Fibroblast of peridontal ligament (primary cell): ENCODE results near the gene LONP2.
"Not testable (repeated sequence)": the region's sequence is repeated elsewhere in the genome, so short reads cannot be mapped to it uniquely, and the experiment has no call there.

Experiments used
- DNase-seq: peaks from one replicate; pipeline ENCODE4 v3.0.0-alpha.2; 2010; ENCODE audit errors: extremely low read depth

Gene LONP2

GRCh38 chr16:48236286-48236685 is 7.8 kb upstream of the LONP2 start:
- DNase-seq = no peak

DNA sequence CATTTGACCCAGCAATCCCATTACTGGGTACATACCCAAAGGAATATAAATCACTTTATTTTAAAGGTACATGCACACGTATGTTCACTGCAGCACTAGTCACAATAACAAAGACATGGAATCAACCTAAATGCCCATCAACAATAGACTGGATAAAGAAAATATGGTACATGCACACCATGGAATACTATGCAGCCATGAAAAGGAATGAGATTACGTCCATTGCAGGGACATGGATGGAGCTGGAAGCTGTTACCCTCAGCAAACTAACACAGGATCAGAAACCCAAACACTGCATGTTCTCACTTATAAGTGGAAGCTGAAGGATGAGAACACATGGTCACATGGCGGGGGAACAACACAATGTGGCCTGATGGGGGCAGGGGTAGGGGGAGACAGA is 4.0 kb upstream of the LONP2 start:
- not testable (repeated sequence) for DNase-seq

GRCh38 chr16:48244863-48245195 is 729 bp downstream of the LONP2 start:
- peak; percentile 18 for DNase-seq

GRCh38 chr16:48246066-48246465 is 2.0 kb downstream of the LONP2 start:
- DNase-seq = peak; percentile 72

- DNase-seq = no peak
These were observed 3.2 kb downstream of the LONP2 start, which contains the start of gene ABCC11 for GRCh38 chr16:48247311-48247710. Gene ABCC11, minus strand, starts transcription at chr16:48247539. Its CDS starts 15,618 bp downstream, at chr16:48231921.

DNA sequence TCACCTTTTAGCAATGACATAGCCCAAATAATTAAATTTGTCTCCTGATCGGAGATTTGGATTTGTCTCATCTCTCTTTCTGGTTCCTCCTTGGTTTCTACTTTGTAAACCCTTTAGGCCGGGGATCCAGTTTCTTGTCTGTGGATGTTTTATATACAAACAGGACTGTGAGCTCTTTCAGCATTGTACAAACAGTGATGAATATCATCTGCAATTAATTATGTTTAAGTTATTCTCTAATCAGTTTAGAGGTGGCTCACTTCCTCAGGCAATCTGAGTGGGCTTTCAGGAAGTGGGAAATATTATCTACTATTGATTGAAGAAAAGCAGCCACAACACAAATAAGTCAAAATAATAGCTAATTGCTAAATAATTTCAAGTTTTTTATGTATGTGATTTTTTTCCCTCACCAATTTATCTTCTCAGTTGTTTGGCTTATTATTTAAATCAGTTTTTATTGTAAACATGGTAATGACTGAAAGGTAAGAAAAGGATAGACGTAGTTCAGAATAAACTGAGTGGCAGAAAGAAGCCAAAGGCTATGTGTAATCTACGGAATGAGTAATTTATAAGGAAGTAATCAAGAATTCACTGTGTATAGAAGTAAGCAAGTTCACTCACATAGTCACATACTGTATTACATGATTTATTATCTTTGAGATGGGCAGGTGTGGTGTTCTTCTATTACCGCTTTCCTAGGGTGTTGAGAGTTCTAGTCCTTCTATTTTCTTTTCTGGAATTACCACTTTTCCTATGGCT is 6.6 kb downstream of the LONP2 start:
- DNase-seq = peak; percentile 31

- DNase-seq = no peak
These were observed 7.9 kb downstream of the LONP2 start for GRCh38 chr16:48252013-48252412.

DNA sequence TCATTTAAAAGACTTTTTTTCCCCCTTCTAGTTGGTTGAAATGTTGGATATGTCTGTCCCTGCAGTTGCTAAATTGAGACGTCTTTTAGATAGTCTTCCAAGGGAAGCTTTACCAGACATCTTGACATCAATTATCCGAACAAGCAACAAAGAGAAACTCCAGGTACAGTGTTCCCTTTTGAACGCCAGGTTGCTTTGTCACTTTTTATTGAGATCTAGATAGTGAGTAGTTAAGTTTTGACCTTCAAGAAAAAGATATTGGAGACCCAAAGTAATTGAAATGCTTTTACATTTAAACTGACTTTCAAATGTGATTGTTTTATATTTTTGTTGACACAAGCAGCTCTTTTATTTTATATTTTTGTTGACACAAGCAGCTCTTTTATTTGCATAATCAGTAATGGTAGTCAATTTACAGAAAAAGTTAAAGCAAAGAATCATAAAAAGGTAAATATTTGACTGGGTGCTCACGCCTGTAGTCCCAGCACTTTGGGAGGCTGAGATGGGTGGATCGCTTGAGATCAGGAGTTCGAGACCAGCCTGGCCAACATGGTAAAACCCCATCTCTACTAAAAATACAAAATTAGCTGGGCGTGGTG is 12.6 kb downstream of the LONP2 start:
- no peak for DNase-seq

DNA sequence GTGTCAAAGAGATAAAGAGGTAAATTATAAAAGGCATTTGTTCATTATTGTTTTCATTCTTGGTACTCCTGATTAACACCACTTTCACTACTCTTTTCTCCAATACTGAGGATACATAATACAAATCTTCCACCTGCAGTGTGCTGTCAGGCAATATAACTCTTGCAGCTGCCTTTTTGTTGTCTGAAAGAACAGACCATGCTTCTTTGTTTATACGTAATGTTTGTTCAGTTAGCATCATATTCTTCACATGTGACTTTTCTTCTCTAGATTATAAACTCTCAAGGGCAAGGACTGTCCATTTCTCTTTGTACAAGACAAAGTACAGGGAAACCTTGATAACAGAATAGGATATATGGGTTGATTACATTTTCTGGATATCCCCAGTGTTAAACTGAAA is 17.5 kb downstream of the LONP2 start:
- DNase-seq = no peak

DNA sequence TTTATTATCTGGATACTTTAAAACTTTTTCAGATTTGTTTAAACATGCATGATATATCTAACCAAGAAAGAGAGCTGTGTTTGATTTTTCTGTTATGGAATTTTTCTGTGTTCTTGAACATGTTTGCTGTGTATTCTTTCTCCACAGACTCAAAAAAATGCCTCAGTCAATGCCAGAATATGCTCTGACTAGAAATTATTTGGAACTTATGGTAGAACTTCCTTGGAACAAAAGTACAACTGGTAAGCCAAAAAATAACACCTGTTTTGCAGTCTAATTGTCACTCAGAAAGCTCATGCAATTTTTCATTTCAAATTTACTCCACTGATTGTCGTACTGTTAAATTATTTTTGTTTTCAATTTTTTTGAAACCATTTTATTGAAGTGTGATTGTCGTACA is 18.5 kb downstream of the LONP2 start:
- DNase-seq = no peak

DNA sequence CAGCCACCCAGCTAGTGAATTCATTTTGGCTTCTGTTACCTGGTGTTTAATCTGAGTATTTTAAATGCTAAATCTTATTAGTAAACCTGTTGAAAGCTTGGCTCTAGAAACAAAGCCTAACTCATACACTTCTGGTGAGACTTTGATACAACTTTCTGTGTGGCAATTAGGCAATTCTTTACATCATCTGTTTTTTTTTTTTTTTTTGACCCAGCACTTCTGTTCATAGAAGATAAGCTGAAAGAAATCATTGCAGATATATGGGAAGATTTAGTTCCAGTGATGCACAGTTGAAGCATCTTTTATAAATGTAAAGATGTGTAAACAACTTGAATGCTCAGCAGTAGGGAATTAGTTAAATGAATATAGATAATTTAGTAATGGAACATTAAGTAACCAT is 24.9 kb downstream of the LONP2 start:
- no peak for DNase-seq

DNA sequence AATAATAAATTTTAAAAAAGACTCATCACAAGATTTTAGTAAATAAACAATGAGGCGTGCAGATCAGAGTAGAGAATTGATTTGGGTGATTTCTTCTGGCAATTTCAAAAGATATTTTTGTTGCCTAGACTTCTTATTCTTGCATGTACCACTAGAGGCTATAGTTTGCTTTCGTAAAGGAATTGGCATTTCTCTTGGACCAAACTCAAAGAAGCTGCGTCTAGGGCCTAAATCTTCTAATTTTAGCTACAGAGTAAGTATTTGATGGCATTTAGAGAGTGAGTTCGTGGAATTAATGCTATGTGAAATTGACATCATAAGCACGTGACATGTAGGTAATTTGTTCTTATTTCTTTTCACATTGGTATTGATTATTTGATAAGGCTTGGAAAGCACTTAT is 27.6 kb downstream of the LONP2 start:
- peak; percentile 89 for DNase-seq

- peak; percentile 60 for DNase-seq
These were observed 28.8 kb downstream of the LONP2 start for GRCh38 chr16:48272837-48273421.

DNA sequence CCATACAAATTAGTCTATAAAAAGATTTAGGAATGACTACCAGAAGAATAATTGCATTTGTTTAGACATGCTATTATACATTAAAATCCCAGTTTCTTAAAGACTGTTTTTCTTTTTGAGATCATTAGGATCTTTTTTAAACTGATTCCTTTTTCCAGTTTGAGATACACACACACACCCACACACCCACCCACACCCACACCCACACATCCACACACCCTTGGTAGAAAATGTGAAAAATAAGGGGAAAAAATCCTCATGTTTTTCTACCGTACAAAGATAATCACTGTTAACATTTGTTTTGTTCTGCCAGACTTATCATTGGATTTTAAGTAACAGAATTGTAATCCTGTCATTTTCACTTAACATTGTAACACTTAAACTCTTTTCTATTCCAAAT is 30.4 kb downstream of the LONP2 start:
- DNase-seq = no peak

- no peak for DNase-seq
These were observed 32.0 kb downstream of the LONP2 start for GRCh38 chr16:48276102-48276501.

GRCh38 chr16:48277158-48277557 is 33.1 kb downstream of the LONP2 start:
- DNase-seq = no peak

GRCh38 chr16:48279199-48279598 is 35.1 kb downstream of the LONP2 start:
- DNase-seq = no peak

DNA sequence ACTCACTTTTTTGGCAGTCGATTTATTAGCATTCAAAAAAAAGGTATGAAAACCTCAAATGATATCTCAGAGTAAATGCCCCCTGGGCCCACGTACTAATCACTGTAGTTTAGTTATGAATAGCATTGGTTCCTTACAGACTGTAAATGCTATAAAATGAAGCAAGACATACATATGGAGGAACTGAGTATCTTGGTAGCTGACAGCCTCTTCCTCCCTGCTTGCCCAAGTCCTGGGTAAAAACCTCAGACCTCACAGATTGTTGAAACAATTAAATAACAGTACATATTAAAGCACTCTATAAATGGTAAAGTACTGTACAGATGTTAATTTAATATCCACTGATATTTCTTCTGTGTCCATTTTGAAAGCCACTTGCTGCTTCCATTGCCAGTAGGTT is 36.4 kb downstream of the LONP2 start:
- no peak for DNase-seq

DNA sequence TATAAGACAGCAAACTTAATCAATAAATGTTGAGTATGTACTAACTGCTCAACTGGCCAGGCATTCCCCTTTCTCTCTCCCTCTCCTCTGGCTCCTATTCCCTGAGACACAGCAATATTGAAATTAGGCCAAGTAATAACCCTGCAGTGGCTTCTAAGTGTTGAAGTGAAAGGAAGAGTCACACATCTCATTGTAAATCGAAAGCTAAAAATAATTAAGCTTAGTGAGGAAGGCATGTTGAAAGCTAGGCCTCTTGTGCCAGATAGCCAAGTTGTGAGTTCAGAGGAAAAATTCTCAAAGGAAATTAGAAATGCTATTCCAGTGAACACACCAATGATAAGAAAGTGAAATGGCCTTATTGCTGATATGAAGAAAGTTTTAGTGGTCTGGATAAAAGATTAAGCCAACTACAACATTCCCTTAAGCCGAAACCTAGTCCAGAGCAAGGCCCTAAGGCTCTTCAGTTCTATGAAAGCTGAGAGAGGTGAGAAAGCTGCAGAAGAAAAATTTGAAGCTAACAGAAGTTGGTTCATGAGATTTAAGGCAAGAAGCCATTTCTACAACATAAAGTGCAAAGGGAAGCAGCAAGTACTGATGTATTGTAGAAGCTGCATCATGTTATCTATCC is 38.6 kb downstream of the LONP2 start:
- DNase-seq = no peak

DNA sequence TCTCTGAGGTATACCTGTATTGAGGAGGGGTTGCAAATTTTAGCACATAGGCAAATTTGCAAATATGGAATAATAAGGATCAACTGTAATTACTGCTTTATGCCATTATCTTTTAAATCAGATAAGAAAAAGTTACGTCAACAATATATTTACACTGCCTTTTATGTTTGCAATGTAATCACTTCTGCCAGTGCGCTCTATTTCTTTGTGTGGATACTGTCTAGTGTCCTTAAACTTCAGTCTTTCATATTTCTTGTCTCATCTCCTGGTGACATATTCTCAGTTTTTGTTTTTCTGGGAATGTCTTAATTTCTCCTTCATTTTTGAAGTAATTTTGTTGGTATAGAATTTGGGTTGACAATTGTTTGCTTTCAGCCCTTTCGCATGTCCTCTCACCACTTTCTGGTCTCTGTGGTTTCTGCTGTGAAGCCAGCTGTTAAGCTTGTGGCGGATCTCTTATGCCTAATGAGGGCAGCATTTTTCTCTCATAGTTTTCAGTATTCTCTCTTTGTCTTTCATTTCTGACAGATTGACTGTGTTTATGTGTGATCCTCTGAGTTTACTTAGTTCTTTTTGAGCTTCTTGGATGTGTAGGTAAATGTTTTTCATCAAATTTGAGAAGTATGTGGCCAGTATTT is 40.8 kb downstream of the LONP2 start:
- DNase-seq = no peak

- DNase-seq = no peak
These were observed 43.1 kb downstream of the LONP2 start for GRCh38 chr16:48287239-48287638.

DNA sequence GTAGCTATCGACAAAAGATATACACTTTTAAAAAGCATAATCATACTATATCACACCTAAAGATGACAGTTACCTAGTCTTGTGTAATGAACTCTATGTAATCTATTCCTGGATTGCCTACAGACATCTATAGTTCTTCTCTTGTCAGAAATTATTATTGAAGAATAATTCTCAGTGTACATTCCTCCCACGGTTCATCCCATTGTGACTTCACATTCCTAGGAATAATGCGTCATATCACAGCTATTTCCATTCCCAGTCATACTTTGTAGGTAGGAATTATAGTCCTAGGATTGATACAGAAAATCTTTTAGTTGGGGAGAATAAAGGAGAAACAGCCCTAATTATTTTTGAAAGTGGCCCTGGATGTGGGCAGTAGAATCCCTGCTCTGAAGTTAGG is 47.2 kb downstream of the LONP2 start:
- no peak for DNase-seq
